Measurements from ENCODE around the gene DENND11. TPM values are rescaled to one million over a fixed set of nuclear protein-coding genes. Genes with fewer than 3 reads are reported as not detected.
A peak's percentile ranks its signal among the peaks of the same experiment; 100 is the strongest.

DENND11 gene
- total and polyA plus RNA-seq, 10 of the 15 experiments (the other 5 are each of a cell fraction or from before 2014, with no cell fraction given): 2.7 to 47.0 (median 26.6) TPM

DNA sequence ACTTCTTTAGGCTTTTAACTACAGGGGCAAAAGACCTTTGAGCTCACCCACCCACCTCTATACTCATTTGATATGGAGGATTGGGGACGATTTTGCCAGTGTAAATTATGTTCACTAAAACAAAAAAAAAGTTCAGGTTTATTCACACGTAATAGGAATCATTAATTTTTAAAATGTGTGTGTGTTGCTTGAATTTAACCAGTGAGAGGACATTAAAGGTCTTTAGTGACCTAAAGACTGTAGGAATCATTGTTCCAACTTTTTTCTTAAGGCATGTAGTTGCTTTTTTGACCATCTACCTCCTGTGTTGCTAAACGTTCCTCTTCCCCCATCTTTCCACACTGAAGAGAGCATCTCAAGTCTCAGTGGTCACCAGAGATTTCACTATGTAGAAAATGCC, 37.3 kb upstream of the DENND11 start:
- H3K4me3 ChIP-seq: peak overlapping the region; percentile 98
- in situ Hi-C loops (cut with MboI) (loop anchor here (10.0 kb wide), 1 partner anchor 724 kb away; the partner anchor contains the start of gene MRPS33), intact Hi-C loops (cut with micrococcal nuclease; ENCODE audit: unreplicated experiment) (loop anchor here (2.0 to 5.0 kb wide), 2 partner anchors 38 to 187 kb away; partner anchors contain the start of gene AGK)
- peak overlapping the region; percentile 95; the same call in 1 of the 2 replicates for H3K9ac ChIP-seq (ENCODE audit: control insufficient read depth, insufficient read depth, low read length)
- H3K9me3 ChIP-seq (replicated peaks; ENCODE audit: control insufficient read depth, insufficient read depth, low read length): no peaks in the 10 kb centered on the region
- ATAC-seq (no peak), FAIRE-seq (peak; percentile 41), DNase-seq (ENCODE audit: low read depth, low spot score) (no peak)
- SMC1A ChIA-PET (ENCODE audit: uncharacterized antibody, unreplicated experiment): no interaction called here
- H4K20me1 ChIP-seq (ENCODE audit: control insufficient read depth, insufficient read depth): no peaks in the 10 kb centered on the region
- H3K36me3 ChIP-seq (ENCODE audit: control insufficient read depth in 2 of 2, insufficient read depth in 2 of 2, low read length in 1 of 2): peaks cover 0 to 21% of the 10 kb centered on the region in 2 experiments
- H3K4me1 ChIP-seq (ENCODE audit: control insufficient read depth, insufficient read depth, low read length): peaks cover 4% of the 10 kb centered on the region; the same call in 1 of the 2 replicates
- H3K27me3 ChIP-seq (replicated peaks in 1 of 2; ENCODE audit: control insufficient read depth in 2 of 2, insufficient read depth in 2 of 2, low read length in 1 of 2): no peaks in the 10 kb centered on the region
- no peak for TF ChIP-seq ZNF24 (IDR thresholded peaks at IDR 0.05)
- TF ChIP-seq NR2C2 (IDR thresholded peaks at IDR 0.05; ENCODE audit: borderline replicate concordance, control insufficient read depth, insufficient read length, low read depth): no peak
- no peak for TF ChIP-seq CBFB (IDR thresholded peaks at IDR 0.05; ENCODE audit: low read depth)
- TF ChIP-seq, protein P1, sequence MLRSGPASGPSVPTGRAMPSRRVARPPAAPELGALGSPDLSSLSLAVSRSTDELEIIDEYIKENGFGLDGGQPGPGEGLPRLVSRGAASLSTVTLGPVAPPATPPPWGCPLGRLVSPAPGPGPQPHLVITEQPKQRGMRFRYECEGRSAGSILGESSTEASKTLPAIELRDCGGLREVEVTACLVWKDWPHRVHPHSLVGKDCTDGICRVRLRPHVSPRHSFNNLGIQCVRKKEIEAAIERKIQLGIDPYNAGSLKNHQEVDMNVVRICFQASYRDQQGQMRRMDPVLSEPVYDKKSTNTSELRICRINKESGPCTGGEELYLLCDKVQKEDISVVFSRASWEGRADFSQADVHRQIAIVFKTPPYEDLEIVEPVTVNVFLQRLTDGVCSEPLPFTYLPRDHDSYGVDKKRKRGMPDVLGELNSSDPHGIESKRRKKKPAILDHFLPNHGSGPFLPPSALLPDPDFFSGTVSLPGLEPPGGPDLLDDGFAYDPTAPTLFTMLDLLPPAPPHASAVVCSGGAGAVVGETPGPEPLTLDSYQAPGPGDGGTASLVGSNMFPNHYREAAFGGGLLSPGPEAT (IDR thresholded peaks at IDR 0.05; ENCODE audit: low read depth): no peak
- no TSS peak for BruUV-seq (replicated peaks)
- peak overlapping the region; percentile 62 for H3K4me2 ChIP-seq (ENCODE audit: control insufficient read depth, insufficient read depth)
- no peak overlapping the region for H2AFZ ChIP-seq (ENCODE audit: control insufficient read depth, low read depth, low read length)
- 54% methylated on average over 3 of the region's 3 CpGs for WGBS (ENCODE audit: insufficient coverage, insufficient replicate concordance, low lambda C conversion rate, missing lambda C conversion rate)
- POLR2A ChIA-PET: interaction anchor here (1.7 kb wide), 1 partner anchor 88 kb away, joined by 4 read pairs; no protein-coding TSS in a partner anchor
- RAD21 ChIA-PET (ENCODE audit: unreplicated experiment): no interaction called here
- H3K27ac ChIP-seq (ENCODE audit: control insufficient read depth, insufficient read depth): no peak overlapping the region; the same call in none of the 2 replicates
- CTCF ChIA-PET: interaction anchor here (1.5 to 4.0 kb wide), 8 partner anchors 14 to 85 kb away, joined by 3 to 36 read pairs (median 8); partner anchors contain the start of gene DENND11
- H3K79me2 ChIP-seq (ENCODE audit: control insufficient read depth, insufficient read depth, low read length): peaks cover 38% of the 10 kb centered on the region
